Measurements from ENCODE around the gene MPHOSPH6. TPM values are rescaled to one million over a fixed set of nuclear protein-coding genes. Genes with fewer than 3 reads are reported as not detected.

MPHOSPH6 gene
- total and polyA plus RNA-seq, 2 donors (not counting 3 experiments of a cell fraction or from before 2014, with no cell fraction given): 10.9 to 32.0 TPM

- ChIA-PET CTCF (no interaction called here), POLR2A (no interaction called here)
- FAIRE-seq (no peak), DNase-seq (ENCODE audit: low read depth, low spot score) (no peak)
- intact Hi-C loops (cut with micrococcal nuclease): no loop called here
- Histone ChIP-seq H3K9ac (replicated peaks; ENCODE audit: extremely low read depth, insufficient read depth, low read length) (no peak overlapping the region), H3K27me3 (ENCODE audit: control insufficient read depth in 2 of 2, insufficient read depth in 2 of 2, low read length in 2 of 2) (no peaks in the 10 kb centered on the region), H3K79me2 (ENCODE audit: control insufficient read depth, insufficient read depth, low read length) (no peaks in the 10 kb centered on the region), H4K20me1 (replicated peaks; ENCODE audit: control insufficient read depth, extremely low read depth, insufficient read depth, low read length) (no peaks in the 10 kb centered on the region), H3K27ac (ENCODE audit: insufficient read depth, low read depth, low read length) (no peak overlapping the region), H3K9me3 (replicated peaks; ENCODE audit: control insufficient read depth, insufficient read depth, low read length) (no peaks in the 10 kb centered on the region), H3K36me3 (ENCODE audit: control insufficient read depth in 2 of 2, extremely low read depth in 1 of 2, insufficient read depth in 2 of 2, low read length in 2 of 2) (no peaks in the 10 kb centered on the region), H3K4me3 (replicated peaks in 1 of 3; ENCODE audit: insufficient read depth in 1 of 3, low read depth in 1 of 3, low read length in 3 of 3) (no peak overlapping the region), H3K4me2 (ENCODE audit: insufficient read depth, low read length) (no peak overlapping the region), H3K4me1 (ENCODE audit: control insufficient read depth, extremely low read depth, insufficient read depth, low read length) (peaks cover 3% of the 10 kb centered on the region), H3K9me1 (replicated peaks; ENCODE audit: control insufficient read depth, extremely low read depth, insufficient read depth, low read length) (no peaks in the 10 kb centered on the region), H2AFZ (ENCODE audit: low read depth, low read length) (no peak overlapping the region)
- dilution Hi-C loops (cut with MboI; ENCODE audit: extremely low pct_ligation_motif_present, low sequenced_read_pairs): no loop called here
- no TSS peak for BruUV-seq (replicated peaks)
- no peak for TF ChIP-seq JUN (IDR thresholded peaks at IDR 0.05; ENCODE audit: borderline replicate concordance, insufficient read depth, insufficient read length, low read depth)
- TF ChIP-seq POLR2A (IDR thresholded peaks at IDR 0.05; ENCODE audit: low read depth, low read length): no peak
Observed at GRCh38 chr16:82138478-82139285, 31.3 kb downstream of the MPHOSPH6 start.

- Histone ChIP-seq H4K20me1 (replicated peaks; ENCODE audit: control insufficient read depth, extremely low read depth, insufficient read depth, low read length) (no peaks in the 10 kb centered on the region), H3K9ac (replicated peaks; ENCODE audit: extremely low read depth, insufficient read depth, low read length) (no peak overlapping the region), H3K27me3 (ENCODE audit: control insufficient read depth in 2 of 2, insufficient read depth in 2 of 2, low read length in 2 of 2) (no peaks in the 10 kb centered on the region), H3K4me1 (ENCODE audit: control insufficient read depth, extremely low read depth, insufficient read depth, low read length) (peaks cover 3% of the 10 kb centered on the region), H3K4me2 (ENCODE audit: insufficient read depth, low read length) (no peak overlapping the region), H3K9me1 (replicated peaks; ENCODE audit: control insufficient read depth, extremely low read depth, insufficient read depth, low read length) (no peaks in the 10 kb centered on the region), H2AFZ (ENCODE audit: low read depth, low read length) (no peak overlapping the region), H3K36me3 (ENCODE audit: control insufficient read depth in 2 of 2, extremely low read depth in 1 of 2, insufficient read depth in 2 of 2, low read length in 2 of 2) (no peaks in the 10 kb centered on the region), H3K79me2 (ENCODE audit: control insufficient read depth, insufficient read depth, low read length) (no peaks in the 10 kb centered on the region), H3K9me3 (replicated peaks; ENCODE audit: control insufficient read depth, insufficient read depth, low read length) (no peaks in the 10 kb centered on the region), H3K27ac (ENCODE audit: insufficient read depth, low read depth, low read length) (no peak overlapping the region), H3K4me3 (replicated peaks in 1 of 3; ENCODE audit: insufficient read depth in 1 of 3, low read depth in 1 of 3, low read length in 3 of 3) (no peak overlapping the region)
- TF ChIP-seq EZH2 (IDR thresholded peaks at IDR 0.05; ENCODE audit: borderline replicate concordance, low read depth, low read length, severe bottlenecking) (no peak), MYC (IDR thresholded peaks at IDR 0.05; ENCODE audit: low read depth, low read length) (no peak), POLR2A (IDR thresholded peaks at IDR 0.05; ENCODE audit: low read depth, low read length) (no peak), MAX (IDR thresholded peaks at IDR 0.05; ENCODE audit: insufficient read depth, insufficient read length) (no peak), FOS (IDR thresholded peaks at IDR 0.05; ENCODE audit: borderline replicate concordance, insufficient read depth, low read length) (no peak), GATA2 (IDR thresholded peaks at IDR 0.05; ENCODE audit: insufficient read depth, insufficient read length, low read depth, low read length) (no peak), POLR2AphosphoS5 (IDR thresholded peaks at IDR 0.05; ENCODE audit: insufficient read depth, low read depth, low read length) (no peak), CTCF (IDR thresholded peaks at IDR 0.05; ENCODE audit: extremely low read depth in 1 of 2, insufficient read depth in 1 of 2, low read depth in 1 of 2, low read length in 2 of 2) (no peak), JUN (IDR thresholded peaks at IDR 0.05; ENCODE audit: borderline replicate concordance, insufficient read depth, insufficient read length, low read depth) (no peak)
- CTCF ChIA-PET: interaction anchor here (0.7 kb wide), 2 partner anchors 76 to 92 kb away, joined by 3 to 4 read pairs; no protein-coding TSS in a partner anchor
- dilution Hi-C loops (cut with MboI; ENCODE audit: extremely low pct_ligation_motif_present, low sequenced_read_pairs) (no loop called here), intact Hi-C loops (cut with micrococcal nuclease) (no loop called here)
- no TSS peak for BruUV-seq (replicated peaks)
- FAIRE-seq (no peak), DNase-seq (ENCODE audit: low read depth, low spot score) (no peak)
- POLR2A ChIA-PET: no interaction called here
Observed at GRCh38 chr16:82137822-82138167, 32.2 kb downstream of the MPHOSPH6 start.

Data from endothelial cell of umbilical vein (primary cell).